Stimulated activated CD4-positive, alpha-beta T cell treated with anti-CD3 and anti-CD28 coated beads, Interleukin-4, amount 100 ng/mL, for 4 hours (primary cell): Measurements from ENCODE around the gene CDKN1A.

ENCODE experiments used
- DNase-seq, 2 experiments: peaks; one replicate each; pipeline ENCODE4 v3.0.0-alpha.2; 2020

Gene CDKN1A

GRCh38 chr6:36679043-36679833 lies 724 bp downstream of the CDKN1A start:
- DNase-seq = peak; percentile 10 to 28

DNA sequence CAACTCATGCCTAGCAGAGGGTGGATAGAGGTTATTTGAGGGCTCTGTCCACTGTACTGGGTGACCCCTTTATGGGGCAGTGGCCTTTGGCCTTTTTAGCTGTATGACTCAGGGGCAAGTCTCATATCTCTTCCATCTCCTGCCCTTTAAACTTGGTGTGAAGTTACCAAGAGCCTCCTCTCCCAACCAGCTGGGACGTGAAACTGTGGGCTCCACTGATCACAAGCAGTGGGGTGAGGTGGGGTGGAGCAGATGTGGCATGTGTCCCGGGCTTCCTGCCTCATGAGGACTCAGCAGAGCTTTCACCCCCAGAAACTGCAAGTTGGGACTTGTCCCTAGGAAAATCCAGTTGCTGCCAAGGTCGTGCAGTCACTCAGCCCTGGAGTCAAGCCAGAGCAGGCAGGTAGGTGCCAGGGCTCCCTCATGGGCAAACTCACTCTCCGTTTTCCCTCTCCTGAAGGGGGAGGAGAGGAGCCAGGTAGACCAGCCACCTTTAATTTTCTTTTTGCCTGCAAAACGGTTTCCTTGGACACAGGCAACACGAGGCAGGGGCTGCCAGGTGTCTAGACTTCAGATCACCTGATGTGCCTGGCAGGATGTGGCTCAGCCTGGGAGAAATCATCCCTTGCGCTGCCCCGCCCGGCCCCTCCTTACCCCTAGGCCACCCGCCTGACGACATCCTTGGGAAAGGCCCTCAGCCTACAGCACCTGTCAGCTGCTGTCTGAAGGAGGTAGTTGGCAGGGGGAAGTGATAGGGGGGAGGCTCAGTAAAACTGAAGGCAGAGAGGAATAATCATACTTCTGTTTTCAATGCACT lies 4.0 kb downstream of the CDKN1A start:
- peak; percentile 57 to 66 for DNase-seq

GRCh38 chr6:36683145-36683655 lies 4.7 kb downstream of the CDKN1A start:
- no peak for DNase-seq

GRCh38 chr6:36683656-36684446 lies 5.3 kb downstream of the CDKN1A start:
- no peak for DNase-seq

DNA sequence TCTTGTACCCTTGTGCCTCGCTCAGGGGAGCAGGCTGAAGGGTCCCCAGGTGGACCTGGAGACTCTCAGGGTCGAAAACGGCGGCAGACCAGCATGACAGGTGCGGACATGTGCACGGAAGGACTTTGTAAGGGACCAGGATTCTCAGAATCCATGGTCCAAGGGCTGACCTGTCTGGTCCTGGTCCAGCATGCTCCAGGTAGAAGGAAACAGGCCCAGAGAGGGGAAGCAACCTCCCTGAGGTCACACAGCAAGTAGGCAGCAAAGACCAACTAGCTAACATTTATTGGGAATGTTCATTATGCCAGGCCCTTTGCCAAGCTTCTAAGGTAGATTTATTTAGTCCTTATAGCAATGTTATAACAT lies 5.9 kb downstream of the CDKN1A start:
- DNase-seq = no peak

- DNase-seq = no peak
These were observed 6.8 kb downstream of the CDKN1A start for GRCh38 chr6:36685166-36685924.

- no peak for DNase-seq
These were observed 7.6 kb downstream of the CDKN1A start for GRCh38 chr6:36685926-36686667.

DNA sequence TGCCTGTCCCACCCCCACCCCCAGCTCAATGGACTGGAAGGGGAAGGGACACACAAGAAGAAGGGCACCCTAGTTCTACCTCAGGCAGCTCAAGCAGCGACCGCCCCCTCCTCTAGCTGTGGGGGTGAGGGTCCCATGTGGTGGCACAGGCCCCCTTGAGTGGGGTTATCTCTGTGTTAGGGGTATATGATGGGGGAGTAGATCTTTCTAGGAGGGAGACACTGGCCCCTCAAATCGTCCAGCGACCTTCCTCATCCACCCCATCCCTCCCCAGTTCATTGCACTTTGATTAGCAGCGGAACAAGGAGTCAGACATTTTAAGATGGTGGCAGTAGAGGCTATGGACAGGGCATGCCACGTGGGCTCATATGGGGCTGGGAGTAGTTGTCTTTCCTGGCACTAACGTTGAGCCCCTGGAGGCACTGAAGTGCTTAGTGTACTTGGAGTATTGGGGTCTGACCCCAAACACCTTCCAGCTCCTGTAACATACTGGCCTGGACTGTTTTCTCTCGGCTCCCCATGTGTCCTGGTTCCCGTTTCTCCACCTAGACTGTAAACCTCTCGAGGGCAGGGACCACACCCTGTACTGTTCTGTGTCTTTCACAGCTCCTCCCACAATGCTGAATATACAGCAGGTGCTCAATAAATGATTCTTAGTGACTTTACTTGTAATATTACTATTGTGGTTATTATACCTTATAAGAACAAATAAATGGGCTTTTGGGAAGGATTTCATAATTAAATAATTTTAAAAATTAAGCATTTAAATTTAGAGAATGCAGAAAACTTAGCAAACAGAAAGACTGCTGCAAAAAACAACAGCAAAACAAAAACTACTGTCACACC lies 8.4 kb downstream of the CDKN1A start:
- DNase-seq = no peak

DNA sequence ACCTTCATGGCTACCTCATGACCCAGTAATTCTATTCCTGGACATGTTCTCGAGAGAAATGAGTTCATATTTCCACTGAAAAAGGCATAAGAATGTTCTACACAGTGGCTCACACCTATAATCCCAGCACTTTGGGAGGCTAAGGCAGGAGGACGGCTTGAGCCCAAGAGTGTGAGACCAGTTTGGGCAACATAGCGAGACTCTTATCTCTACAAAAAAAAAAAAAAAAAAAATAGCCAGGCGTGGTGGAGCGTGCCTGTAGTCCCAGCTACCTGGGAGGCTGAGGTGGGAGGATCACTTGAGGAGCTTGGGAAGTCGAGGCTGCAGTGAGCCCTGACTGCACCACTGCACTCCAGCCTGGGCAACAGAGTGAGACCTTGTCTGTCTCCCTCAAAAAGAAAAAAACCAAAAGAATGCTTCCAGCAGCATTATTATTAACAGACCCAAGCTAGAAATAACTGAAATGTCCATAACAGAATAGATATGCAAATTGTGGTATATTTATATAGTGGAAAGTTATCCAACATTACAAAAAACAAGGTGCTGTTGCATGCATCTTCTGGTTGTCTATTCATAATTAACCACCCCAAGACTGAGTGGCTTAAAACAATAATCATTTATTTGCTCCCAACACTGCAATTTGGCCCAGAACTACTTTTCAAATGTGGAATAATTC lies 9.7 kb downstream of the CDKN1A start:
- no peak for DNase-seq

- no peak for DNase-seq
These were observed 10.2 kb downstream of the CDKN1A start for GRCh38 chr6:36688739-36689075.

- DNase-seq = no peak
These were observed 12.5 kb downstream of the CDKN1A start for GRCh38 chr6:36691011-36691410.

DNA sequence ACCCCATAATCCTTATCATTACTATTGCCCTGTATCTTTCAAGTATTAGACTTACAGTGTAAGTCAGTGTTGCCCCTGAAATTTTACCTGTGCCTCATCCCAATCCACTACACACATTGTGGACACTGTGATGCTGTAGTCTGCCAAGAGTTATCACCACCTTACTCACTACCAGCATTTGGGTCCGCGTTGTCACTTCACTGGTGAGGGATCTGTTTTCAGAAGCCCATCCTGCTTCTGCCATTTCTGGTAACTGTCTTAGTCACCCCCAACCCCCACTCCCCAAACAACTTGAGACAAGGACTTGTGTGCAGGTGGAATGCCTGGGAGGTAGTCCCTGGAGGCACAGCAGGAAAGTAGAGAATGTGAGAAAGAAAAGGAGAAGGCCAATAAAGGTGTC lies 13.1 kb downstream of the CDKN1A start:
- DNase-seq = no peak

DNA sequence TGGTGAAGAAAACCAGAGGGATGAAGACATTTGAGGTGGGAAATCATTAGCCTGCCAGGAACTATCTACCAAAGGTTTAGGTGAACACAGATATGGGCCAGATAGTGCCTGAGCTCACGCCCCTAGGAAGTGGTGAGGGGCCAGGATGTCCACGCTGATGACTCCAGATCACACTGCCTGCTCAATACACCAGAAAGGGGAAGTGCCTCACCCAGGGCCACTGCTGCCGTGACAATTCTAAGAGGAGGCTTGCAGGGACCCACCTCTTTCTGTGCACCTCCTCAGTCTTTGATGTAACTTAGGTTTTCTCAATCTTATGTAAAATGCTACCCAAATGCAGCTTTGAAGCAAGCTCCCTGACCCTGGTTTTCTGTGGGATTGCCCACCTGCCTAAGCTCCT lies 13.7 kb downstream of the CDKN1A start:
- no peak for DNase-seq

- no peak for DNase-seq
These were observed 14.6 kb downstream of the CDKN1A start for GRCh38 chr6:36692861-36693702.

GRCh38 chr6:36694616-36695015 lies 16.1 kb downstream of the CDKN1A start:
- no peak for DNase-seq

- DNase-seq = no peak
These were observed 16.9 kb downstream of the CDKN1A start for GRCh38 chr6:36695414-36695813.

DNA sequence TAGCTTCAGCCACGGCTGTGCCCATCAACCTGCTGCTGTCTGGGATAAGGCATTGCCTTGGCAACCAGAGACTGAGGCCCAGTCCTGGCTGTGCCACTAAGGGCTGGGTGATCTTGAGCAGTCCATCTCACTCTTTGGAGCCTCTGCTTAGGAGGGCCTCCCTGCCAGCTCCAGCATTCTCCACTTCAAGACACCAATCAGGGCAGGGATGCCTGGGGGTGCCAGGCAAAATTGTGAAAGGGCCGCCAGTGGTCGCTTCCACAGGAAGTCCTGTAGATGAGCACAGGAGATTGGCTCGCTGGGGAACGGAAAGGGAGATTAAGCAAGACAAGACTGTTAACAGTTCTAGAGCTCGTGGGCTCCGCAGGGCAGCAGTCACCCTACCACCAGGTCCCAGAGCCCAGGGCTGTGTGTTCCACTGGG lies 19.0 kb downstream of the CDKN1A start, which contains the start of gene RAB44:
Gene RAB44 (plus strand): TSS at position 346 of the 423 bp plus-strand sequence. CDS start 6,410 bp downstream, outside the sequence.
- no peak for DNase-seq

DNA sequence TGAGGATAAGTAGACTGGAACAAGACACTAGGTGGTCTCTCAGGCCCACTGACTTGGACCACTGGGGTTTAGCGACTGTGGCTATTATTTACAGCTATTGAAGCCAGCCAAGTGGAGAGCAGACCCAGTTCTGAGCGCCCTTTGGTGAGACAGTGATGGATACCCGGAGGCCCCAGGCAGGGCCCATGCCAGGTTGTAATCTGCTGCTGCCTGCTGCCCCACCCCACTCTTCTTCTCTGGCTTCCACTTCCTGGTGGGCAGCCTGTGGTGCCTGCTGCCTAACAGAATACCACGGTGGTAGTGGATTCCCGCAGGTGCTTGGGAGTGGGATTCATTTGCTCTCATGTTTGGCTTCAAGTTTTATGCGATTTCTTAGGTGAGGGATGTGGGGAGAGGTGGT lies 19.7 kb downstream of the CDKN1A start:
- DNase-seq = no peak

DNA sequence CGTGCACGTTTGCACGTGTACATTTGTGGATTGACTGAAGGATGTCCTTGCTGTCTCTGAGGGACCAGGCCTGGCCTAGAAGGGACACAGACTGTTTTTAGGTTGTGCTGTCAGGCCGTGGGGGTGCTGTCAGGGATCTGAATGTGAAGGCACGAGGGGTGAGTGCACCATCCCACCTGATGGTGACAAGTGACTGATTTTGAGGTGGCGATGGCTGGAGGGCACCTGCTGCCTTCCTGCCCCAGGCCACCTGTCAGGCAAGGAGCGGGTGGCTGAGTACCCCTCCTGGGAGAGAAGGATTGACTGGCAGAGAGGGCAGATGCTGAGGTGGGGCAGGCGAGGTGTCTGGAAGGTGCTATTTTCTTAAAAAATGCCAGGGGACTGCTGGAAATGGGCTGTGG lies 20.4 kb downstream of the CDKN1A start:
- DNase-seq = no peak
